Left ventricle myocardium inferior (tissue), 1 donor: Measurements from ENCODE around the gene TANGO6. TPM values are rescaled to one million over a fixed set of nuclear protein-coding genes. Genes with fewer than 3 reads are reported as not detected.
"Not testable (repeated sequence)": the region's sequence is repeated elsewhere in the genome, so short reads cannot be mapped to it uniquely, and the experiment has no call there.

Experiments
- DNase-seq: peaks from one replicate; pipeline ENCODE4 v3.0.0-alpha.2; 2020
- H3K27ac ChIP-seq: fragments of 200-600 bp; replicated peaks from 2 replicates; pipeline ENCODE4 v1.8.0; 2021
- H3K27me3 ChIP-seq: fragments of 200-600 bp; 2 replicates; pipeline ENCODE4 v1.8.0; 2021; ENCODE audit warnings: low read depth
- H3K36me3 ChIP-seq: fragments of 200-600 bp; 2 replicates; pipeline ENCODE4 v1.8.0; 2021
- H3K4me1 ChIP-seq: fragments of 200-600 bp; 2 replicates; pipeline ENCODE4 v1.8.0; 2021
- H3K4me3 ChIP-seq: fragments of 200-600 bp; 2 replicates; pipeline ENCODE4 v1.8.0; 2021; ENCODE audit warnings: mild to moderate bottlenecking, moderate library complexity
- H3K9me3 ChIP-seq: fragments of 200-600 bp; replicated peaks from 2 replicates; pipeline ENCODE4 v1.8.0; 2021
- intact Hi-C: fragments of 100-400 bp; cut with micrococcal nuclease; formaldehyde crosslinking; loops from one replicate; pipeline ENCODE4 v1.11.0; 2022
- total RNA-seq: library from RNA; stranded (reverse); fragmentation: NEBNext Ultra II Directional; extraction: Animal tissue kit (Norgen Biotek cat#: 25700); gene quantifications from one replicate; pipeline ENCODE4 v1.2.1, GENCODE V29; 2021
- TF ChIP-seq, protein P1 (sequence below): fragments of 200-600 bp; IDR thresholded peaks from 2 replicates; pipeline ENCODE4 v1.8.0; 2021; ENCODE audit warnings: antibody characterized with exemption, mild to moderate bottlenecking, borderline replicate concordance
- donor health status: DM: no; HTN: yes; CAD: no; lungs with severe emphysema.

The TANGO6 gene
- total RNA-seq, 1 donor from 2014 or later = 10.5 TPM

DNA sequence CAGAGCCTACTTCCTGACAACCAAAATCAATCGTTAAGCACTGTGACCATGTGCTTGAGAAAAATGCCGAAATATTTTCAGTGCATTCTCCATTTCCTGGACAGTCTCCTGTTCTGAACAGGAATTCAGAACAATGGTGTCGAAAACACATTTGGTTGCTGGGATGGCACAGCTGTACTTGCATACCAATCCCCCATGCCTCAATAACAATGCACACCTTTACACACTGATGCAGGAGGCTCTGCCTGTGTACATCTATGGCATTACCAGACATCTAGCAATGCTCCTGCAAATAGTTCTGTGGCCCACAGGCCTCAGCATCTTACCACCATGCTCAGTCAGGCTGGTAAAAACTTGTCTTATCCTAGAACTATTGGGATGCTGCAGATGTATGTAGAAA is 282.9 kb downstream of the TANGO6 start:
- DNase-seq = no peak
- H3K27ac ChIP-seq = no peak overlapping the region
- TF ChIP-seq, protein P1, sequence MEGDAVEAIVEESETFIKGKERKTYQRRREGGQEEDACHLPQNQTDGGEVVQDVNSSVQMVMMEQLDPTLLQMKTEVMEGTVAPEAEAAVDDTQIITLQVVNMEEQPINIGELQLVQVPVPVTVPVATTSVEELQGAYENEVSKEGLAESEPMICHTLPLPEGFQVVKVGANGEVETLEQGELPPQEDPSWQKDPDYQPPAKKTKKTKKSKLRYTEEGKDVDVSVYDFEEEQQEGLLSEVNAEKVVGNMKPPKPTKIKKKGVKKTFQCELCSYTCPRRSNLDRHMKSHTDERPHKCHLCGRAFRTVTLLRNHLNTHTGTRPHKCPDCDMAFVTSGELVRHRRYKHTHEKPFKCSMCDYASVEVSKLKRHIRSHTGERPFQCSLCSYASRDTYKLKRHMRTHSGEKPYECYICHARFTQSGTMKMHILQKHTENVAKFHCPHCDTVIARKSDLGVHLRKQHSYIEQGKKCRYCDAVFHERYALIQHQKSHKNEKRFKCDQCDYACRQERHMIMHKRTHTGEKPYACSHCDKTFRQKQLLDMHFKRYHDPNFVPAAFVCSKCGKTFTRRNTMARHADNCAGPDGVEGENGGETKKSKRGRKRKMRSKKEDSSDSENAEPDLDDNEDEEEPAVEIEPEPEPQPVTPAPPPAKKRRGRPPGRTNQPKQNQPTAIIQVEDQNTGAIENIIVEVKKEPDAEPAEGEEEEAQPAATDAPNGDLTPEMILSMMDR = no peak
- peaks cover 9% of the 10 kb centered on the region for H3K36me3 ChIP-seq
- no peaks in the 10 kb centered on the region for H3K9me3 ChIP-seq
- H3K27me3 ChIP-seq = no peaks in the 10 kb centered on the region
- H3K4me3 ChIP-seq = no peak overlapping the region
- intact Hi-C loops = no loop called here
- peaks cover 24% of the 10 kb centered on the region for H3K4me1 ChIP-seq

DNA sequence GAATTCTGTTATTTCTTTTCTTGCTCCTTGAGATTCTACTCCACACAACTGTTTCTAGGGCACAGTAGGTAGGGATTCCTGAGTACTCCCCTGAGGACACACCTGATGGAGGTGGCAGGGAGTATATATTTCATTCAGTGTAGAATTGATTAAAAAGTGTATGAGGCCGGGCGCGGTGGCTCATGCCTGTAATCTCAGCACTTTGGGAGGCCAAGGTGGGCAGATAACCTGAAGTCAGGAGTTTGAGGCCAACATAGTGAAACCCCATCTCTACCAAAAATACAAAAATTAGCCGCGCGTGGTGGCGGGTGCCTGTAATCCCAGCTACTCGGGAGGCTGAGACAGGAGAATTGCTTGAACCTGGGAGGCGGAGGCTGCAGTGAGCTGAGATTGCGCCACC is 283.5 kb downstream of the TANGO6 start:
- DNase-seq, H3K27ac ChIP-seq, H3K4me3 ChIP-seq, intact Hi-C loops, H3K27me3 ChIP-seq, H3K9me3 ChIP-seq, H3K36me3 ChIP-seq: not testable (repeated sequence)
- peaks cover 30% of the 10 kb centered on the region for H3K4me1 ChIP-seq

DNA sequence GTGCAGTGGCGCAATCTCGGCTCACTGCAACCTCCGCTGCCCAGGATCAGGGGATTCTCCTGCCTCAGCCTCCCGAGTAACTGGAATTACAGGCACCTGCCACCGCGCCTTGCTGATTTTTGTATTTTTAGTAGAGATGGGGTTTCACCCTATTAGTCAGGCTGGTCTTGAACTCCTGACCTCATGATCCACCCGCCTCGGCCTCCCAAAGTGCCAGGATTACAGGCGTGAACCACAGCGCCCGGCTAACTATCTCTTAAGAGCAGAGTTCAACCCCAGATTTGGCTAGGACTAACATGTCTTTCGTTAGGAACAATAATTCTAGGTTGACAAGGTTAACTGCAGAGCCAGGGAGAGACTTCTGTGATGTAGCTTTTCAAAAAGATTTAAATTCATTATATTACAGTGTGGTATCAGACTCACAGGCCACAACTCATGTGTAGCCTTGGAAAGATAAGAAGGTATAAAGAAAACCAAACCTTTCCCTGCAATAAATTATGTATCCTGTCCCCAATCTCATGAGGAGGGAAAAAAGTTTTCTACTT is 284.7 kb downstream of the TANGO6 start:
- Histone ChIP-seq H3K27me3 (no peaks in the 10 kb centered on the region), H3K9me3 (no peaks in the 10 kb centered on the region), H3K36me3 (peaks cover 6% of the 10 kb centered on the region), H3K4me1 (peaks cover 39% of the 10 kb centered on the region), H3K4me3 (no peak overlapping the region), H3K27ac (no peak overlapping the region)
- TF ChIP-seq, protein P1 = no peak
- DNase-seq = no peak
- intact Hi-C loops = no loop called here

DNA sequence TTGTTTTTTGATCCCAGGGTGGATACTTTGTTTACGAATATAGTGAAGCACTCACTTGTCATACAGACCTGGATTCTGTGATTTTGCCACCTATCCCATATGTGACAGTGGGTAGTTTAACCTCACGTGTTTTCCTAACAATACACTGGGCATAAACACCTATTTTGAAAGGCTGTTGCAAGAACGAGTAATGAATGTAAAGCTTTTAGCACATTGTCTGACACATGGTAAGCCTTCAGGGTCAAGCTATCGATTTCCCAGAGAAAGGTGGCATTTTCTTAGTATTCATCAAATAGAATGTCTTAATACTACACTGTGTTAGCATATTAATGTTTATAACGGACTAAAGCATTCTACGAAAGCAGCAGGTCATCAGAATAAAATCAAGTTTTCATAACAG is 287.1 kb downstream of the TANGO6 start:
- no peak for DNase-seq
- Histone ChIP-seq H3K36me3 (peaks cover 6% of the 10 kb centered on the region), H3K27ac (no peak overlapping the region), H3K4me3 (no peak overlapping the region), H3K27me3 (no peaks in the 10 kb centered on the region), H3K4me1 (peaks cover 46% of the 10 kb centered on the region), H3K9me3 (no peaks in the 10 kb centered on the region)
- intact Hi-C loops = no loop called here
- TF ChIP-seq, protein P1 = no peak

DNA sequence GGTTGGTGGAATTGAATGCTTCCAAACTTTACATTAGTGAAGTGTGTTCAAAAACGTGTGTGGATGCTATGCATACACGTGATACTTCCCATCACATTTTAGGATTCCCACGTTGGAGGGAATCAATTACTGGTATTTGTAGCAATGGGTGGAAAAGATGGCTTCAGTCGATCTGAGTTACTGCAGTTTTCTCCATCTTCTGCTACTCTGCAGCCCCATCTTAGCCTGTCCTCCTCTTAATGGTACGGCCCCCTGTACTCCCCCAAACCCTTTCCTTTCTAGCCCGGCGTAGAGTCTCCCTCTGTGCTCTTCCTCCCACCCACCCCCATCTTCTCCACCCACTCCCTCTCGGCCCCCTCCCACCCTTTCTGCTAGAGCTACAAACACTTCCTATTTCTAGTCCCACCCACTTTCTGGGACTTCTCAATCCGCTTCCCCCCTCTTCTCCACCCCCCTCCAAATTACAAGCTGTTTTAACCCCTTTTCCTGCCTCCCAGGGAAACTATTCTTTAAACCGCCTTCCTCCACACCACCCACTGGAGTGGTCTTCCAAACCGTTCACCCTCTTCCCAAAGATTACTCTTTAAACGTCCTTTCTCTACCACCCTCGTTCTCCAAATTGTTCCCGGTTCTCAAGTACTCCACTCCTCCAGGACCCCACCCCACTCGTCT is 288.0 kb downstream of the TANGO6 start:
- TF ChIP-seq, protein P1 = no peak
- intact Hi-C loops = no loop called here
- no peak for DNase-seq
- H3K9me3 ChIP-seq = no peaks in the 10 kb centered on the region
- peaks cover 46% of the 10 kb centered on the region for H3K4me1 ChIP-seq
- H3K4me3 ChIP-seq = peak overlapping the region; percentile 79
- peaks cover 6% of the 10 kb centered on the region for H3K36me3 ChIP-seq
- peak overlapping the region; percentile 94 for H3K27ac ChIP-seq
- H3K27me3 ChIP-seq = no peaks in the 10 kb centered on the region

DNA sequence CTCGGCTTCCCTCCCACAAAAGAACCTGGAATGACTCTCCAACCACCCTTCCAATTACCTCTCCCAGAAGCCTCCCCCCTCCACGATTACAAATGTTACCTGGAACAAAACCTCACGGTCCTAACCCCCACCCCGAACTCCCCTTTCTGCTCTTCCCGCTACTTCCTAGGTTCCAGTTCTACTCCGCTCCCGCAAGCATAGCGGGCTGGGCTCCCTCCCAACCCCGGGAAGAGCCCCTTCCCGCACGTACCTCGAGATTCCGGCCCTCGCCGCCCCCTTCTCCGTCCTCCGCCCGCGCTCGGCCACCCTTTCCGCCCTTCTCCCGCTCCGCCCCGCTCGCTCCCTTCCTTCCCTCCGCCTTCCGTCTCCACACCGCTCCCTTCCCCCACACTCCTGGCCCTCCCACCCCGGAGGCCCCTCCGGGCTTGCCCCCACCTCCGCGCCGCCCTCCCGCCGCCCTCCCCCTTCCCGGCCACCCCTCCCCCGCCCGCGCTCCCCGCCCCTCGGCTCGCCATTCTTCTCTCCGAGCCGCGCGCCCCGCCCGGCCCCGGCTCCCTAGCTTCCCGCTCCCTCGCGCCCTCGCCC is 288.6 kb downstream of the TANGO6 start:
- TF ChIP-seq, protein P1 = no peak
- peak; percentile 79 for DNase-seq
- Histone ChIP-seq H3K27ac (peak overlapping the region; percentile 94), H3K9me3 (no peaks in the 10 kb centered on the region), H3K4me3 (peak overlapping the region; percentile 79), H3K4me1 (peaks cover 40% of the 10 kb centered on the region), H3K27me3 (no peaks in the 10 kb centered on the region), H3K36me3 (peaks cover 11% of the 10 kb centered on the region)
- intact Hi-C loops = no loop called here
